Posterior cingulate gyrus (tissue), 11 donors: ENCODE data around the gene ATP2A2.
"Not testable (repeated sequence)": the region's sequence is repeated elsewhere in the genome, so short reads cannot be mapped to it uniquely, and the experiment has no call there.

Experiments used
- DNase-seq, 10 donors: peaks; one replicate each; pipeline versions ENCODE4 v3.0.0 to v3.0.0-alpha.2; 2020 to 2021; ENCODE audit warnings: mixed read lengths in 3 of 10
- intact Hi-C: fragments of 100-400 bp; cut with DNase I; formaldehyde crosslinking; loops from one replicate; pipeline ENCODE4 v1.15.1; 2023

ATP2A2 gene

GRCh38 chr12:110338754-110339153 lies 57.7 kb downstream of the ATP2A2 start:
- DNase-seq = no peak
- intact Hi-C loops = no loop called here

GRCh38 chr12:110339184-110339952 lies 58.3 kb downstream of the ATP2A2 start:
- DNase-seq = no peak
- intact Hi-C loops = no loop called here

GRCh38 chr12:110340261-110340660 lies 59.2 kb downstream of the ATP2A2 start:
- intact Hi-C loops = not testable (repeated sequence)
- DNase-seq = peak in 1 of 10 donors; percentile 54

- peak in 1 of 10 donors; percentile 77 for DNase-seq
- intact Hi-C loops = no loop called here
Observed at GRCh38 chr12:110340706-110341105, 59.7 kb downstream of the ATP2A2 start.

- intact Hi-C loops = no loop called here
Observed at GRCh38 chr12:110342157-110342556, 61.1 kb downstream of the ATP2A2 start.

GRCh38 chr12:110343114-110343513 lies 62.1 kb downstream of the ATP2A2 start:
- peak in 1 of 10 donors; percentile 13 for DNase-seq
- intact Hi-C loops = no loop called here

More at GRCh38 chr12:110342157-110342556, 61.1 kb downstream of the ATP2A2 start:
- DNase-seq = peak in 1 of 10 donors; percentile 53

- DNase-seq = peak in 1 of 10 donors; percentile 29
- intact Hi-C loops = no loop called here
Observed at GRCh38 chr12:110343736-110344555, 62.9 kb downstream of the ATP2A2 start.

- intact Hi-C loops = no loop called here
- peak in 1 of 10 donors; percentile 80 for DNase-seq
Observed at GRCh38 chr12:110344657-110345056, 63.6 kb downstream of the ATP2A2 start.

- intact Hi-C loops = no loop called here
- DNase-seq = peak in 1 of 10 donors; percentile 41
Observed at GRCh38 chr12:110345176-110345661, 64.2 kb downstream of the ATP2A2 start.

- DNase-seq = peak in 1 of 10 donors; percentile 61
- intact Hi-C loops = no loop called here
Observed at GRCh38 chr12:110345963-110346362, 64.9 kb downstream of the ATP2A2 start.

- intact Hi-C loops = no loop called here
- peak in 1 of 10 donors; percentile 72 for DNase-seq
Observed at GRCh38 chr12:110347767-110348166, 66.7 kb downstream of the ATP2A2 start.

GRCh38 chr12:110348431-110349059 lies 67.5 kb downstream of the ATP2A2 start:
- peak in 1 of 10 donors; percentile 63 for DNase-seq
- intact Hi-C loops = no loop called here

GRCh38 chr12:110349096-110349495 lies 68.0 kb downstream of the ATP2A2 start:
- DNase-seq = peak in 1 of 10 donors; percentile 69
- intact Hi-C loops = no loop called here

GRCh38 chr12:110349514-110350151 lies 68.6 kb downstream of the ATP2A2 start:
- peak in 7 of 10 donors; percentile 36 to 92 (median 44) for DNase-seq
- intact Hi-C loops = no loop called here

GRCh38 chr12:110351119-110351518 lies 70.1 kb downstream of the ATP2A2 start:
- peak in 1 of 10 donors; percentile 25 for DNase-seq
- intact Hi-C loops = no loop called here

GRCh38 chr12:110352401-110352800 lies 71.4 kb downstream of the ATP2A2 start:
- DNase-seq = no peak
- intact Hi-C loops = no loop called here

GRCh38 chr12:110353211-110353965 lies 72.3 kb downstream of the ATP2A2 start:
- peak in 1 of 10 donors; percentile 65 for DNase-seq
- intact Hi-C loops = no loop called here

- DNase-seq = peak in 1 of 10 donors; percentile 74
- intact Hi-C loops = no loop called here
Observed at GRCh38 chr12:110354172-110354780, 73.2 kb downstream of the ATP2A2 start.

- intact Hi-C loops = no loop called here
- DNase-seq = peak in 1 of 10 donors; percentile 2
Observed at GRCh38 chr12:110355073-110355472, 74.0 kb downstream of the ATP2A2 start.
